GM23338 (cell line): ENCODE data around the gene CTSF. TPM values are rescaled to one million over a fixed set of nuclear protein-coding genes. Genes with fewer than 3 reads are reported as not detected.

ENCODE experiments used
- ATAC-seq: fragments of 200-7000 bp; cut with Tn5 transposase; 3 replicates; pipeline ENCODE4 v1.9.1; 2020
- DNase-seq: peaks from one replicate; pipeline ENCODE4 v3.0.0-alpha.2; 2015; ENCODE audit warnings: low spot score
- H2AFZ ChIP-seq: fragments of 200-600 bp; sonication (generic); 2 replicates; pipeline ENCODE4 v1.8.0; 2016; ENCODE audit warnings: antibody characterized with exemption, mild to moderate bottlenecking, moderate library complexity
- H3F3A ChIP-seq: fragments of 200-600 bp; sonication (generic); replicated peaks from 2 replicates; pipeline ENCODE4 v1.8.0; 2017; ENCODE audit warnings: antibody characterized with exemption, mixed run types, low read depth
- H3K27ac ChIP-seq: fragments of 200-600 bp; sonication (generic); 2 replicates; pipeline ENCODE4 v1.6.1; 2016; ENCODE audit warnings: low read depth
- H3K27me3 ChIP-seq: fragments of 200-600 bp; sonication (generic); 2 replicates; pipeline ENCODE4 v1.8.0; 2016; ENCODE audit warnings: mild to moderate bottlenecking, mixed run types, moderate library complexity; ENCODE audit not compliant: insufficient read depth
- H3K36me3 ChIP-seq: fragments of 200-600 bp; sonication (generic); 2 replicates; pipeline ENCODE4 v1.8.0; 2016; ENCODE audit warnings: mild to moderate bottlenecking; ENCODE audit not compliant: insufficient read depth
- H3K4me1 ChIP-seq: fragments of 200-600 bp; sonication (generic); 2 replicates; pipeline ENCODE4 v1.8.0; 2016; ENCODE audit warnings: mild to moderate bottlenecking, moderate library complexity; ENCODE audit not compliant: insufficient read depth
- H3K4me2 ChIP-seq: fragments of 200-600 bp; sonication (generic); 2 replicates; pipeline ENCODE4 v1.7.1; 2017; ENCODE audit warnings: mixed run types
- H3K4me3 ChIP-seq: fragments of 200-600 bp; sonication (generic); 2 replicates; pipeline ENCODE4 v1.6.1; 2016; ENCODE audit warnings: mixed run types
- H3K79me2 ChIP-seq: fragments of 200-600 bp; sonication (generic); replicated peaks from 2 replicates; pipeline ENCODE4 v1.8.0; 2017; ENCODE audit warnings: mild to moderate bottlenecking; ENCODE audit not compliant: insufficient read depth
- H3K9me2 ChIP-seq: fragments of 200-600 bp; sonication (generic); 2 replicates; pipeline ENCODE4 v1.8.0; 2017; ENCODE audit not compliant: insufficient read depth
- H4K20me1 ChIP-seq: fragments of 200-600 bp; sonication (generic); replicated peaks from 2 replicates; pipeline ENCODE4 v1.8.0; 2017; ENCODE audit warnings: mild to moderate bottlenecking; ENCODE audit not compliant: insufficient read depth
- H3K27ac Mint-ChIP-seq: 2 replicates; pipeline ENCODE4 v1.8.0; 2020; ENCODE audit warnings: inconsistent platforms, mild to moderate bottlenecking, moderate library complexity, mixed read lengths
- H3K27me3 Mint-ChIP-seq: 3 replicates; pipeline ENCODE4 v1.8.0; 2022; ENCODE audit warnings: low read depth, mild to moderate bottlenecking, moderate library complexity, mixed read lengths, inconsistent platforms; ENCODE audit not compliant: insufficient read depth, poor library complexity
- H3K36me3 Mint-ChIP-seq: 3 replicates; pipeline ENCODE4 v1.8.0; 2021; ENCODE audit warnings: low read depth, mild to moderate bottlenecking, inconsistent platforms, moderate library complexity, mixed read lengths
- H3K4me1 Mint-ChIP-seq: 3 replicates; pipeline ENCODE4 v1.8.0; 2020; ENCODE audit warnings: mild to moderate bottlenecking, inconsistent platforms, mixed read lengths
- H3K4me3 Mint-ChIP-seq: 3 replicates; pipeline ENCODE4 v1.8.0; 2021; ENCODE audit warnings: moderate library complexity, mild to moderate bottlenecking, inconsistent platforms, mixed read lengths
- H3K9me3 Mint-ChIP-seq: 3 replicates; pipeline ENCODE4 v1.8.0; 2020; ENCODE audit warnings: moderate library complexity, mild to moderate bottlenecking, inconsistent platforms, mixed read lengths
- CREB1 ChIP-seq: fragments of 250-450 bp; sonication (Bioruptor Pico); IDR thresholded peaks from 2 replicates; pipeline ENCODE4 v1.5.0; 2020; ENCODE audit warnings: low read depth, mild to moderate bottlenecking, moderate library complexity
- ETS1 ChIP-seq: IDR thresholded peaks from 2 replicates; pipeline ENCODE4 v1.6.1; 2016; ENCODE audit warnings: antibody characterized with exemption
- EZH2phosphoT487 ChIP-seq: fragments of 200-600 bp; sonication (generic); IDR thresholded peaks from one replicate; pipeline ENCODE4 v1.8.1; 2018; ENCODE audit warnings: antibody characterized with exemption; ENCODE audit not compliant: unreplicated experiment
- JUNB ChIP-seq: IDR thresholded peaks from one replicate; pipeline ENCODE4 v1.6.1; 2016; ENCODE audit warnings: antibody characterized with exemption; ENCODE audit not compliant: unreplicated experiment
- POLR2AphosphoS5 ChIP-seq: IDR thresholded peaks from 2 replicates; pipeline ENCODE4 v1.6.1; 2016; ENCODE audit warnings: antibody characterized with exemption, low read depth
- REST ChIP-seq: IDR thresholded peaks from one replicate; pipeline ENCODE4 v1.6.1; 2018; ENCODE audit warnings: antibody characterized with exemption; ENCODE audit not compliant: unreplicated experiment
- STAT1 ChIP-seq: IDR thresholded peaks from one replicate; pipeline ENCODE4 v1.6.1; 2016; ENCODE audit warnings: antibody characterized with exemption; ENCODE audit not compliant: unreplicated experiment
- polyA plus RNA-seq: library from polyadenylated mRNA; unstranded; fragments of >200 nt; fragmentation: Nextera tagmentation; extraction: Ambion mirVana; gene quantifications from 2 replicates; pipeline ENCODE4 v1.2.1, GENCODE V29; 2016
- total RNA-seq: library from RNA; depleted of rRNA; stranded (reverse); fragments of >200 nt; shearing (Covaris generic); gene quantifications from 2 replicates; pipeline ENCODE4 v1.2.3, GENCODE V29; 2014
- TF ChIP-seq, protein P1 (sequence below), 2 experiments: fragments of 200-600 bp in 1 of 2; sonication (generic) in 1 of 2; conservative IDR thresholded peaks; 2 replicates each; pipeline versions ENCODE4 v1.5.1 to v1.6.1; 2016 to 2017; ENCODE audit warnings: antibody characterized with exemption in 2 of 2, low read depth in 2 of 2, mild to moderate bottlenecking in 2 of 2, moderate library complexity in 1 of 2

The CTSF gene
- total and polyA plus RNA-seq, 2 experiments from 2014 or later, result 20.4 to 51.1 TPM

DNA sequence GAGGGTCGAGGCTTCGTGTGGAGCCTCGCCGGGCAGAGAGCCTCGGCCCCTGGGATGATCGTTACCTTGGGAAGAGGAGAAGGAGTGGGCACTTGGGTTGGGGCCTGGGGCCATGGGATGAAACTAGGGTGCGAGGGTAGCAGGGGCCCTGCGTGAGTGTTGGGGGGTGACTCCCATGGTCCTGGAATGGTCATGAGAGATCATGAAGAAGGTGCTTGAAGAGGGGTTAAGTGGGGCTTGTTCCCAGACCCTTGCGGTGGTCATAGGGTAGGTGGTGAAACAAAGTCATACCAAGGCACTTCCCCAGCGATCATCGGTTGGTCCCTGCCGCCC, 24.9 kb upstream of the CTSF start (continued):
- TF ChIP-seq REST, result no peak
- no peak for TF ChIP-seq JUNB
- TF ChIP-seq STAT1, result no peak

GRCh38 chr11:66592457-66593302, 24.3 kb upstream of the CTSF start, which contains the start of the genes CCDC87 and CCS:
Gene CCDC87, minus strand, starts transcription at chr11:66593063. Its CDS starts 48 bp downstream, at chr11:66593015.
Gene CCS, plus strand, starts transcription at chr11:66593185. Its CDS starts 77 bp downstream, at chr11:66593262.
- DNase-seq (peak; percentile 96), ATAC-seq (peak; percentile 94)
- Histone ChIP-seq H3K4me3 (peak within 1 kb of the TSS; percentile 67), H3K4me1 (peaks cover 10% of the 10 kb centered on the region; the same call in 1 of the 2 replicates), H3K79me2 (no peaks in the 10 kb centered on the region; the same call in 1 of the 2 replicates), H3K27me3 (0 out of 2 replicates have a peak, but pooled peaks cover 7% of the 10 kb centered on the region), H3K27ac (peak within 1 kb of the TSS; percentile 80; the same call in 1 of the 2 replicates), H3K36me3 (no peaks in the 10 kb centered on the region; the same call in 1 of the 2 replicates), H4K20me1 (no peaks in the 10 kb centered on the region), H3F3A (0 out of 2 replicates have a peak, but pooled peaks cover 10% of the 10 kb centered on the region), H3K9me2 (no peaks in the 10 kb centered on the region), H3K4me2 (peak within 1 kb of the TSS; percentile 84), H2AFZ (peak within 1 kb of the TSS; percentile 97)
- H3K27ac Mint-ChIP-seq, result peak within 1 kb of the TSS; percentile 97
- peaks cover 31% of the 10 kb centered on the region for H3K9me3 Mint-ChIP-seq
- peaks cover 20% of the 10 kb centered on the region for H3K27me3 Mint-ChIP-seq
- peak within 1 kb of the TSS; percentile 97 for H3K4me3 Mint-ChIP-seq
- H3K4me1 Mint-ChIP-seq, result peaks cover 12% of the 10 kb centered on the region
- peaks cover 15% of the 10 kb centered on the region; the same call in 2 of the 3 replicates for H3K36me3 Mint-ChIP-seq
- TF ChIP-seq POLR2AphosphoS5 (peak; percentile 99), EZH2phosphoT487 (no peak), ETS1 (peak; percentile 25; the same call in 1 of the 2 replicates), JUNB (no peak), CREB1 (peak; percentile 56)
- TF ChIP-seq, protein P1, sequence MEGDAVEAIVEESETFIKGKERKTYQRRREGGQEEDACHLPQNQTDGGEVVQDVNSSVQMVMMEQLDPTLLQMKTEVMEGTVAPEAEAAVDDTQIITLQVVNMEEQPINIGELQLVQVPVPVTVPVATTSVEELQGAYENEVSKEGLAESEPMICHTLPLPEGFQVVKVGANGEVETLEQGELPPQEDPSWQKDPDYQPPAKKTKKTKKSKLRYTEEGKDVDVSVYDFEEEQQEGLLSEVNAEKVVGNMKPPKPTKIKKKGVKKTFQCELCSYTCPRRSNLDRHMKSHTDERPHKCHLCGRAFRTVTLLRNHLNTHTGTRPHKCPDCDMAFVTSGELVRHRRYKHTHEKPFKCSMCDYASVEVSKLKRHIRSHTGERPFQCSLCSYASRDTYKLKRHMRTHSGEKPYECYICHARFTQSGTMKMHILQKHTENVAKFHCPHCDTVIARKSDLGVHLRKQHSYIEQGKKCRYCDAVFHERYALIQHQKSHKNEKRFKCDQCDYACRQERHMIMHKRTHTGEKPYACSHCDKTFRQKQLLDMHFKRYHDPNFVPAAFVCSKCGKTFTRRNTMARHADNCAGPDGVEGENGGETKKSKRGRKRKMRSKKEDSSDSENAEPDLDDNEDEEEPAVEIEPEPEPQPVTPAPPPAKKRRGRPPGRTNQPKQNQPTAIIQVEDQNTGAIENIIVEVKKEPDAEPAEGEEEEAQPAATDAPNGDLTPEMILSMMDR (conservative IDR thresholded peaks at IDR 0.05; ENCODE audit: low read depth in 2 of 2), result peak; percentile 74 to 79
